GM20000 (cell line): Measurements from ENCODE around the gene SVIL.
A peak's percentile ranks its signal among the peaks of the same experiment; 100 is the strongest.
"Not testable (repeated sequence)": the region's sequence is repeated elsewhere in the genome, so short reads cannot be mapped to it uniquely, and the experiment has no call there.

ENCODE experiments used
- DNase-seq: peaks from one replicate; pipeline ENCODE4 v3.0.0; 2012; ENCODE audit warnings: low spot score
- CTCF ChIP-seq: IDR thresholded peaks from 2 replicates; pipeline ENCODE4 v1.5.1; 2012; ENCODE audit warnings: mild to moderate bottlenecking, control low read depth; ENCODE audit errors: extremely low read depth, missing control alignments

SVIL gene

GRCh38 chr10:29524720-29525119 is 110.1 kb downstream of the SVIL start:
- TF ChIP-seq CTCF, result no peak
- no peak for DNase-seq

GRCh38 chr10:29524294-29524693 is 110.5 kb downstream of the SVIL start:
- TF ChIP-seq CTCF, result no peak

GRCh38 chr10:29522918-29523317 is 111.9 kb downstream of the SVIL start:
- TF ChIP-seq CTCF, result no peak
- no peak for DNase-seq

More at GRCh38 chr10:29524294-29524693, 110.5 kb downstream of the SVIL start:
- no peak for DNase-seq

GRCh38 chr10:29522061-29522855 is 112.5 kb downstream of the SVIL start:
- no peak for TF ChIP-seq CTCF
- no peak for DNase-seq

- DNase-seq, result no peak
- TF ChIP-seq CTCF, result no peak
Measured at GRCh38 chr10:29519659-29520058, 115.1 kb downstream of the SVIL start.

- DNase-seq, result peak; percentile 23
- TF ChIP-seq CTCF, result peak; percentile 50
Measured at GRCh38 chr10:29517352-29517923, 117.3 kb downstream of the SVIL start.

- not testable (repeated sequence) for DNase-seq
Measured at GRCh38 chr10:29516309-29516932, 118.3 kb downstream of the SVIL start.

- DNase-seq, result not testable (repeated sequence)
Measured at GRCh38 chr10:29515879-29516278, 118.9 kb downstream of the SVIL start.

GRCh38 chr10:29515104-29515503 is 119.7 kb downstream of the SVIL start:
- not testable (repeated sequence) for DNase-seq
